Urinary bladder (tissue), 4 donors: ENCODE data around the gene DNASE1L3. TPM values are rescaled to one million over a fixed set of nuclear protein-coding genes. Genes with fewer than 3 reads are reported as not detected.

ENCODE experiments used
- DNase-seq: peaks from one replicate; pipeline ENCODE4 v3.0.0-alpha.2; 2015; ENCODE audit errors: extremely low spot score
- H3K27ac ChIP-seq: one replicate; pipeline ENCODE4 v1.5.1; 2013; ENCODE audit warnings: low read depth, mild to moderate bottlenecking, moderate library complexity
- H3K36me3 ChIP-seq: one replicate; pipeline ENCODE4 v1.6.1; 2013; ENCODE audit warnings: mild to moderate bottlenecking, moderate library complexity; ENCODE audit not compliant: insufficient read depth
- H3K4me1 ChIP-seq: one replicate; pipeline ENCODE4 v1.6.1; 2013; ENCODE audit warnings: mild to moderate bottlenecking, moderate library complexity; ENCODE audit not compliant: insufficient read depth
- H3K4me3 ChIP-seq: one replicate; pipeline ENCODE4 v1.5.1; 2013; ENCODE audit warnings: low read depth, low read length
- WGBS: extraction: QIAGEN DNeasy Blood & Tissue Kit; methylation state at CpG from one replicate; pipeline ENCODE4 v1.1.7; 2013; 5-methylcytosine and 5-hydroxymethylcytosine counted together
- polyA plus RNA-seq: library from polyadenylated mRNA; stranded (reverse); fragments of 200-250 nt; gene quantifications from one replicate; pipeline ENCODE4 v1.2.3, GENCODE V29; 2013
- total RNA-seq: library from RNA; depleted of rRNA; stranded (reverse); fragments of >200 nt; gene quantifications from one replicate; pipeline ENCODE4 v1.2.3, GENCODE V29; 2014
- donor health status: healthy with polysubstance abuse.
- donor health status: healthy.

Gene DNASE1L3
- total and polyA plus RNA-seq, 2 donors, result 3.5 to 5.4 TPM

GRCh38 chr3:58222161-58222724 lies 11.5 kb upstream of the DNASE1L3 start:
- 59% methylated on average over 8 of the region's 8 CpGs for WGBS
- Histone ChIP-seq H3K27ac (no peak overlapping the region), H3K36me3 (no peaks in the 10 kb centered on the region), H3K4me3 (no peak overlapping the region), H3K4me1 (no peaks in the 10 kb centered on the region)
- no peak for DNase-seq

GRCh38 chr3:58218904-58219303 lies 8.1 kb upstream of the DNASE1L3 start:
- 84% methylated on average over 1 of the region's 1 CpG for WGBS
- Histone ChIP-seq H3K4me3 (no peak overlapping the region), H3K36me3 (no peaks in the 10 kb centered on the region), H3K4me1 (no peaks in the 10 kb centered on the region), H3K27ac (no peak overlapping the region)
- DNase-seq, result no peak

DNA sequence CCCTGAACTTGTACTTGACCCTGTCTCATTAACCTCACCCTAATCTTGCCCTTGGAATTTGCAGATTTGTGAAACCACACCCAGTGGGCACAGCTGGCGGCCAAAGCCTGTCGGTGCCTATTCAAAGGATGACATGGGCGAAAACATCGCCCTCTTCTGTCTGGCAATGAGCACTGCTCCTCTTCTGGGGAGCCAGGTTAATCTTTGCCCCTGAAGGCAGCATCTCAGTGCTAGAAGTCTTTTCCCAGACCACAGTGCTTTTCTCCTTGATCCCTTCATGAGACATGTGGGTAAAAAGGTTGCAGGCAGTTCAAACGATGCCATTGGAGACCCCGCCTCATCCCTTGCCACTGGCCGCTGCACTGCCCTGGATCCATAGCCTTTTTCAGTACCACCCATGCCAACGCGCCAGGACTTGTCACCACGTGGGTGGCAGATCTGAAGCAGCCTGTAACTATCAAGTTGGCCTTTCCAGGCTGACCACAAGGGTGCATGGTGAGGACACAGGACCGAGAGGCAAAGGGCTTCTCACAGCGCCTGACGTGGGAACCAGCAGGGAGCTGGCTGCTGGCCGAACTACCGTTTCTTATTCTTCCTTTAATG lies 6.5 kb upstream of the DNASE1L3 start:
- 21% methylated on average over 15 of the region's 15 CpGs for WGBS
- no peak for DNase-seq
- no peak overlapping the region for H3K27ac ChIP-seq

GRCh38 chr3:58216496-58217195 lies 5.9 kb upstream of the DNASE1L3 start:
- no peak overlapping the region for H3K27ac ChIP-seq
- WGBS, result 85% methylated on average over 10 of the region's 10 CpGs

More for the DNA sequence above, 6.5 kb upstream of the DNASE1L3 start:
- Histone ChIP-seq H3K4me1 (no peaks in the 10 kb centered on the region), H3K36me3 (no peaks in the 10 kb centered on the region), H3K4me3 (no peak overlapping the region)

DNA sequence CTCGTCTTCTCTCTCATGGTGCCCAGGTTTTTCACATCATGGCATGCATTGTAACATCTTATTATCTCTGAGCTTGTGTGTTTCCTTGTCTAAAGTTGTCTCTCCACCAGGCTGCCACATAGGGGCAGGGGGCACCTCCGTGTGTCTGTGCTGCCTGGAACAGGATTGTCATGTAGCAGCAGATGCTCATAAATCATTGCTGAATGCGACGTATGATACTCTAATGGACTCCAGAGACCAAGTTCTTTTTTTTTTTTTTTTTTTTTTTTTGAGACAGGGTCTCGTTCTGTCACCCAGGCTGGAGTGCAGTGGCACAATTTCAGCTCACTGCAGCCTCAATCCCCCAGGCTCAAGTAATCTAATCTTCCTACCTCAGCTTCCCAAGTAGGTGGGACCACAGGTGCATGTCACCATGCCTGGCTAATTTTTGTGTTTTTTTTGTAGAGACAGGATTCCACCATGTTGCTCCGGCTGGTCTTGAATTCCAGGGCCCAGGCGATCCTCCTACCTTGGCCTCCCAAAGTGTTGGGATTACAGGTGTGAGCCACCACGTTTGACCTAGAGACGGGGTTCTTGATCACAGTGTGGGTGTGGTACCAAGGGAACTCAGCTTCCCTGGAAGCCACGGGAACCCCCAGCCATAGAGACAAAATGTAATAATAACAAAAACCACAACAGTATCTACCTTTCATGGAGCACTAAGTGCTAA lies 4.7 kb upstream of the DNASE1L3 start:
- Histone ChIP-seq H3K4me1 (no peaks in the 10 kb centered on the region), H3K4me3 (no peak overlapping the region), H3K27ac (no peak overlapping the region), H3K36me3 (no peaks in the 10 kb centered on the region)
- DNase-seq, result no peak
- WGBS, result 79% methylated on average over 10 of the region's 10 CpGs

More at GRCh38 chr3:58216496-58217195, 5.9 kb upstream of the DNASE1L3 start:
- H3K4me1 ChIP-seq, result no peaks in the 10 kb centered on the region
- H3K4me3 ChIP-seq, result no peak overlapping the region
- no peak for DNase-seq
- no peaks in the 10 kb centered on the region for H3K36me3 ChIP-seq

DNA sequence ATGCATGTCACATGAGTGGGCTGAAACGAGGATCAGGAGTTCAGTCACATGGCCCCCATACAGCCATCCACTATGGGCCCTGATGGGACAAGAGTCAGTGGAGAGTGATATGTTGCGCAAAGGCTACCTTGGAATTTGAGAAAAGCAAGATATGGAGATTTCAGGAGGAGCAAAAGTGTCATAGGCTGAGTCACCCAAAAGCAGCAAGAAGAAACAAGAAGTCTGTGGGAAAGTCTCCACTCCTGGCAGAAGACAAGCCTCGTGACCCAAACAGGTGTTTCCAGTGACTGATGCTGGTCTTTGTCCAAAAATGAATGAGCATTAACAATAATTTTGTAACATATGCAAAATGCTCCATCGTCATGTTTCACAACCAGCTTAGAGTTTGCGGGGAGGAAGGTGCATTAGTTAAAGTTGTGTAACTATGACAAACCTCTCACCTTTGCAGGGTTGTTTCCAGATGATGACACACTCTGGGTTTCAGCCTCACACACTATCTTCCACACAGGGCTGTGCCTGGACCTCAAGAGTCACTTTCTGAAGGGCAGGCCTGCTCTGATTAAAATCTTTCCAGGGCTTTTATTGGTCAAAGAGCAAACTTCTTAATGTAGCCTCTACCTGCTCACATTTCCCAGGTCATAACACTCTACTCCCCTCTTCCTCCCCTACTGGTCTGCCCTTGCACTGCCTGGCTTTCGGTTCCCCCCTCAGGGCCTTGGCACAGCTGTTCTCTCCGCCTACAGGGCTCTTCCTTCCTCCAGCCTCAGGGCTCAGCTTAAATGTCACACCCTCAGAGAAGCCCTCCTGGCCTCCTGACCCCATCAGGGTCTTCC lies 3.9 kb upstream of the DNASE1L3 start:
- Histone ChIP-seq H3K27ac (no peak overlapping the region), H3K4me1 (no peaks in the 10 kb centered on the region), H3K36me3 (no peaks in the 10 kb centered on the region), H3K4me3 (no peak overlapping the region)
- WGBS, result 67% methylated on average over 7 of the region's 7 CpGs
- no peak for DNase-seq

GRCh38 chr3:58209933-58210332 lies 839 bp downstream of the DNASE1L3 start:
- H3K4me3 ChIP-seq, result no peak overlapping the region
- no peaks in the 10 kb centered on the region for H3K36me3 ChIP-seq
- no peaks in the 10 kb centered on the region for H3K4me1 ChIP-seq
- no peak for DNase-seq
- 89% methylated on average over 3 of the region's 3 CpGs for WGBS
- no peak overlapping the region for H3K27ac ChIP-seq

- H3K36me3 ChIP-seq, result no peaks in the 10 kb centered on the region
- H3K27ac ChIP-seq, result no peak overlapping the region
- no peaks in the 10 kb centered on the region for H3K4me1 ChIP-seq
- no peak overlapping the region for H3K4me3 ChIP-seq
- DNase-seq, result no peak
- WGBS, result 85% methylated on average over 4 of the region's 4 CpGs
Observed at GRCh38 chr3:58207954-58208353, 2.8 kb downstream of the DNASE1L3 start.

DNA sequence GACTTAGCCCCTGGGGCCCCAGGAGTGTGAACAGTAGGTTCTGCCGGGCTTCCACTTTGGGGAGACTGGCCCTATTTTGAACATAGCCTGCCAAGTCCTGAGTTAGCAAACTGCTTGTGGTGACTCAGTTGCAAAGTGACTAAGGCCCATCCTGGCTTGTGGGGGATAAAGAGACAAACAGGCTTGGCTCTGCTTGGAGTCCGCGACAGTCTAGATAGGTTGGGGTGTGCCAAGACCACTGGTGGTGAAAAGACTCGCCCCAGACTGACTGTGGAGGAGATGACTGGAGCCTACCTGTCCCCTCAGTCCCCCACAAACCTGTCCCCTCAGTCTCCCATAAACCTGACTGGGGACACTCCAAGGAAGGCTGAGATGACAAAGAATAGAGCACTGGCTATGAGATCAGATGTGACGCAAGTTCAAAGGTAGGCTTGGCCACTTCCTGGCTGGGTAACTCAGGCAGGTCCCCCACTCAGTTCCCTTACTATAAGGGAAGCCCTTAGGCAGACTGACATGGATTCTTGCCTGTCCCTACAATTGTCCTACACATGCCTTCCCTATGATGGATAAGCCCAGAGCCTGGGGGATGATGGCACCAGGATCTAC lies 4.3 kb downstream of the DNASE1L3 start:
- Histone ChIP-seq H3K36me3 (no peaks in the 10 kb centered on the region), H3K4me1 (no peaks in the 10 kb centered on the region), H3K27ac (no peak overlapping the region), H3K4me3 (no peak overlapping the region)
- no peak for DNase-seq
- 86% methylated on average over 5 of the region's 5 CpGs for WGBS

GRCh38 chr3:58205981-58206380 lies 4.8 kb downstream of the DNASE1L3 start:
- H3K36me3 ChIP-seq, result no peaks in the 10 kb centered on the region
- H3K4me1 ChIP-seq, result no peaks in the 10 kb centered on the region
- H3K4me3 ChIP-seq, result no peak overlapping the region
- WGBS, result 77% methylated on average over 4 of the region's 4 CpGs
- DNase-seq, result no peak
- no peak overlapping the region for H3K27ac ChIP-seq

GRCh38 chr3:58204720-58205119 lies 6.1 kb downstream of the DNASE1L3 start:
- H3K27ac ChIP-seq, result no peak overlapping the region
- H3K36me3 ChIP-seq, result no peaks in the 10 kb centered on the region
- no peak overlapping the region for H3K4me3 ChIP-seq
- 89% methylated on average over 4 of the region's 4 CpGs for WGBS
- no peak for DNase-seq
- H3K4me1 ChIP-seq, result no peaks in the 10 kb centered on the region

DNA sequence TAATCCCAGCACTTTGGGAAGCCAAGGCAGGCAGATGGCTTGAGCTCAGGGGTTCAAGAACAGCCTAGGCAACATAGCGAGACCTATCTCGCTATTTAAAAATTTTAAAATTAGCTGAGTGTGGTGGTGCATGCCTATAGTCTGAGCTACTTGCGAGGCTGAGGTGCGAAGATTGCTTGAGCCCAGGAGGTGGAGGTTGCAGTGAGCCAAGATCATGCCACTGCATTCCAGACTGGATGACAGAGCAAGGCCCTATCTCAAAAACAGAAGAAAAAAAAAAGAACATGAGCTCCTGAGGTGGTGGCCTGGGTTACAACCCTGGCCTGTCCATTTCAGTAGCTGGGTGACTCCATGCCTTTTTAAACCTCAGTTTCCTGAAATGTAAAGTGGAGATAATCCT lies 7.2 kb downstream of the DNASE1L3 start:
- no peaks in the 10 kb centered on the region for H3K4me1 ChIP-seq
- DNase-seq, result no peak
- 97% methylated on average over 4 of the region's 4 CpGs for WGBS

DNA sequence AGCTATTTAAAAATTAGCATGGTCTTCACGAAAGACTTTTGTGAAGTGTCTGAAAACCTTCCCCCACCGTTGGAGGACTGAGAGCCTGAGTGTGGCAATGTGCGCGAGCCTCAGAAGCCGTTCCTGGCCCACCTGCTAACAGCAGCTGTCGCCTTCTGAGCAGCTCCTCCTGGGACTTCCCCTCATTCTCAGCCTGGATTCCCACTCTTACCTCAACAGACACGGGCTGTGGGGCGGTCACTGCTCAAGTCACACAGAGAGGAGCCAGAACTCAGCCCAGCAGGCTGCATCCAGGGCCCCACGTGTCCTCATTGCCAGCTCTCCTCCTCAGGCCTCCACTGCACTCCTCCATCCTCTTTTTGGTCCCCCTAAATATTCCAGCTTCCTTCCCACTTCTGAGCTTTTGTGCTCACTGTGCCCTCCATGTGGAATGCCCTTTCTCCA lies 7.8 kb downstream of the DNASE1L3 start:
- Histone ChIP-seq H3K4me3 (no peak overlapping the region), H3K36me3 (no peaks in the 10 kb centered on the region), H3K27ac (no peak overlapping the region), H3K4me1 (no peaks in the 10 kb centered on the region)
- no peak for DNase-seq
- WGBS, result 83% methylated on average over 9 of the region's 9 CpGs

More for the DNA sequence above, 7.2 kb downstream of the DNASE1L3 start:
- no peaks in the 10 kb centered on the region for H3K36me3 ChIP-seq
- no peak overlapping the region for H3K27ac ChIP-seq
- no peak overlapping the region for H3K4me3 ChIP-seq
